Measurements from ENCODE around the gene HTR3D. TPM values are rescaled to one million over a fixed set of nuclear protein-coding genes. Genes with fewer than 3 reads are reported as not detected.

Gene HTR3D
- total and polyA plus RNA-seq, 9 of the 15 experiments (the other 6 are each of a cell fraction or from before 2014, with no cell fraction given), result not detected

GRCh38 chr3:184017672-184018423 lies 13.7 kb upstream of the HTR3D start, which contains the start of gene ABCC5 (continued):
- TF ChIP-seq, protein P1, sequence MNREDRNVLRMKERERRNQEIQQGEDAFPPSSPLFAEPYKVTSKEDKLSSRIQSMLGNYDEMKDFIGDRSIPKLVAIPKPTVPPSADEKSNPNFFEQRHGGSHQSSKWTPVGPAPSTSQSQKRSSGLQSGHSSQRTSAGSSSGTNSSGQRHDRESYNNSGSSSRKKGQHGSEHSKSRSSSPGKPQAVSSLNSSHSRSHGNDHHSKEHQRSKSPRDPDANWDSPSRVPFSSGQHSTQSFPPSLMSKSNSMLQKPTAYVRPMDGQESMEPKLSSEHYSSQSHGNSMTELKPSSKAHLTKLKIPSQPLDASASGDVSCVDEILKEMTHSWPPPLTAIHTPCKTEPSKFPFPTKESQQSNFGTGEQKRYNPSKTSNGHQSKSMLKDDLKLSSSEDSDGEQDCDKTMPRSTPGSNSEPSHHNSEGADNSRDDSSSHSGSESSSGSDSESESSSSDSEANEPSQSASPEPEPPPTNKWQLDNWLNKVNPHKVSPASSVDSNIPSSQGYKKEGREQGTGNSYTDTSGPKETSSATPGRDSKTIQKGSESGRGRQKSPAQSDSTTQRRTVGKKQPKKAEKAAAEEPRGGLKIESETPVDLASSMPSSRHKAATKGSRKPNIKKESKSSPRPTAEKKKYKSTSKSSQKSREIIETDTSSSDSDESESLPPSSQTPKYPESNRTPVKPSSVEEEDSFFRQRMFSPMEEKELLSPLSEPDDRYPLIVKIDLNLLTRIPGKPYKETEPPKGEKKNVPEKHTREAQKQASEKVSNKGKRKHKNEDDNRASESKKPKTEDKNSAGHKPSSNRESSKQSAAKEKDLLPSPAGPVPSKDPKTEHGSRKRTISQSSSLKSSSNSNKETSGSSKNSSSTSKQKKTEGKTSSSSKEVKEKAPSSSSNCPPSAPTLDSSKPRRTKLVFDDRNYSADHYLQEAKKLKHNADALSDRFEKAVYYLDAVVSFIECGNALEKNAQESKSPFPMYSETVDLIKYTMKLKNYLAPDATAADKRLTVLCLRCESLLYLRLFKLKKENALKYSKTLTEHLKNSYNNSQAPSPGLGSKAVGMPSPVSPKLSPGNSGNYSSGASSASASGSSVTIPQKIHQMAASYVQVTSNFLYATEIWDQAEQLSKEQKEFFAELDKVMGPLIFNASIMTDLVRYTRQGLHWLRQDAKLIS (CRISPR knock-in tag; IDR thresholded peaks at IDR 0.05), result peak; percentile 73
- peak; percentile 95 for TF ChIP-seq ARID1B (IDR thresholded peaks at IDR 0.05)
- no peak for TF ChIP-seq EWSR1 (IDR thresholded peaks at IDR 0.05; ENCODE audit: borderline replicate concordance, low read depth, partially characterized antibody)
- TF ChIP-seq ZFP36 (IDR thresholded peaks at IDR 0.05; ENCODE audit: low read depth, low read length, partially characterized antibody), result peak; percentile 2
- TF ChIP-seq CTBP1 (IDR thresholded peaks at IDR 0.05; ENCODE audit: borderline replicate concordance), result peak; percentile 73; the same call in 1 of the 2 replicates
- TF ChIP-seq FOSL1 (tag; conservative IDR thresholded peaks at IDR 0.05), result peak; percentile 74
- peak; percentile 81; the same call in 1 of the 2 replicates for TF ChIP-seq PHF8 (IDR thresholded peaks at IDR 0.05; ENCODE audit: borderline replicate concordance, low read length)
- 0 out of 2 replicates have a peak, but pooled peaks have one; percentile 1 for TF ChIP-seq NR4A1 (CRISPR knock-in tag; IDR thresholded peaks at IDR 0.05)
- TF ChIP-seq NR4A1 (tag; IDR thresholded peaks at IDR 0.05), result no peak
- peak; percentile 97 for TF ChIP-seq ZBTB17 (CRISPR knock-in tag; IDR thresholded peaks at IDR 0.05)
- no peak for TF ChIP-seq PPARD (CRISPR knock-in tag; IDR thresholded peaks at IDR 0.05)
- peak; percentile 34; the same call in 1 of the 2 replicates for TF ChIP-seq KHSRP (IDR thresholded peaks at IDR 0.05)
- TF ChIP-seq BCLAF1 (IDR thresholded peaks at IDR 0.05; ENCODE audit: borderline replicate concordance in 1 of 2, control insufficient read depth in 1 of 2, low read depth in 2 of 2, low read length in 1 of 2), result 0 out of 4 replicates have a peak, but pooled peaks of 1 of the 2 experiments have one; percentile 17
- TF ChIP-seq, protein P2, sequence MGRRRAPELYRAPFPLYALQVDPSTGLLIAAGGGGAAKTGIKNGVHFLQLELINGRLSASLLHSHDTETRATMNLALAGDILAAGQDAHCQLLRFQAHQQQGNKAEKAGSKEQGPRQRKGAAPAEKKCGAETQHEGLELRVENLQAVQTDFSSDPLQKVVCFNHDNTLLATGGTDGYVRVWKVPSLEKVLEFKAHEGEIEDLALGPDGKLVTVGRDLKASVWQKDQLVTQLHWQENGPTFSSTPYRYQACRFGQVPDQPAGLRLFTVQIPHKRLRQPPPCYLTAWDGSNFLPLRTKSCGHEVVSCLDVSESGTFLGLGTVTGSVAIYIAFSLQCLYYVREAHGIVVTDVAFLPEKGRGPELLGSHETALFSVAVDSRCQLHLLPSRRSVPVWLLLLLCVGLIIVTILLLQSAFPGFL (CRISPR knock-in tag; IDR thresholded peaks at IDR 0.05), result peak; percentile 97
- TF ChIP-seq RNF2 (IDR thresholded peaks at IDR 0.05), result peak; percentile 86; the same call in 1 of the 2 replicates
- TF ChIP-seq ZNF507 (tag; conservative IDR thresholded peaks at IDR 0.05), result no peak
- 0 out of 4 replicates have a peak, but pooled peaks of 1 of the 2 experiments have one; percentile 67 for TF ChIP-seq SIN3A (IDR thresholded peaks at IDR 0.05; ENCODE audit: borderline replicate concordance in 2 of 2, control insufficient read depth in 1 of 2, low read depth in 2 of 2, low read length in 2 of 2)
- TF ChIP-seq TRIM24 (IDR thresholded peaks at IDR 0.05), result peak; percentile 87 to 90
- TF ChIP-seq, protein P3, sequence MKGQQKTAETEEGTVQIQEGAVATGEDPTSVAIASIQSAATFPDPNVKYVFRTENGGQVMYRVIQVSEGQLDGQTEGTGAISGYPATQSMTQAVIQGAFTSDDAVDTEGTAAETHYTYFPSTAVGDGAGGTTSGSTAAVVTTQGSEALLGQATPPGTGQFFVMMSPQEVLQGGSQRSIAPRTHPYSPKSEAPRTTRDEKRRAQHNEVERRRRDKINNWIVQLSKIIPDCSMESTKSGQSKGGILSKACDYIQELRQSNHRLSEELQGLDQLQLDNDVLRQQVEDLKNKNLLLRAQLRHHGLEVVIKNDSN (CRISPR knock-in tag; IDR thresholded peaks at IDR 0.05), result no peak
